H1 (cell line): ENCODE results near the gene TMEM169. TPM values are rescaled to one million over a fixed set of nuclear protein-coding genes. Genes with fewer than 3 reads are reported as not detected.

Experiments used
- CTCF ChIA-PET: fragments of 300-600 bp; sonication (Branson Sonifier 250); formaldehyde crosslinking; loops from one replicate; lab custom pipeline; 2021; ENCODE audit not compliant: partially characterized antibody; lab: Charles Lee
- POLR2A ChIA-PET: fragments of 300-600 bp; sonication (Branson Sonifier 250); formaldehyde crosslinking; loops from one replicate; lab custom pipeline; 2021; ENCODE audit warnings: inconsistent platforms; ENCODE audit not compliant: partially characterized antibody; lab: Charles Lee
- DNase-seq, 2 experiments: peaks; one replicate each; pipeline versions ENCODE4 v3.0.0 to v3.0.0-alpha.2; 2010 to 2022; ENCODE audit warnings: low spot score in 2 of 2, low read depth in 1 of 2, mixed read lengths in 1 of 2
- FAIRE-seq: peaks from 2 replicates; lab custom pipeline; 2011; peaks lifted over from hg19 to GRCh38; lab: Jason Lieb, UNC
- H2AFZ ChIP-seq: 2 replicates; pipeline ENCODE4 v1.8.1; 2012; ENCODE audit warnings: low read length, inconsistent platforms
- H2AK5ac ChIP-seq: 2 replicates; pipeline ENCODE4 v1.6.1; 2013; ENCODE audit warnings: low read depth, low read length
- H2BK120ac ChIP-seq: replicated peaks from 2 replicates; pipeline ENCODE3; 2013; ENCODE audit warnings: low read depth, low read length, inconsistent platforms
- H2BK12ac ChIP-seq: 2 replicates; pipeline ENCODE4 v1.6.1; 2013; ENCODE audit warnings: low read depth, low read length
- H2BK15ac ChIP-seq: 2 replicates; pipeline ENCODE4 v1.6.1; 2013; ENCODE audit warnings: low read length
- H2BK20ac ChIP-seq: 2 replicates; pipeline ENCODE4 v1.6.1; 2013; ENCODE audit warnings: low read length
- H2BK5ac ChIP-seq: 2 replicates; pipeline ENCODE4 v1.6.1; 2013; ENCODE audit warnings: low read depth, low read length
- H3K14ac ChIP-seq: 2 replicates; pipeline ENCODE4 v1.6.1; 2013; ENCODE audit warnings: inconsistent platforms; ENCODE audit not compliant: insufficient read length
- H3K18ac ChIP-seq: 2 replicates; pipeline ENCODE4 v1.6.1; 2013; ENCODE audit warnings: low read length; ENCODE audit errors: extremely low read depth
- H3K23ac ChIP-seq: 2 replicates; pipeline ENCODE4 v1.6.1; 2013; ENCODE audit warnings: inconsistent platforms; ENCODE audit not compliant: insufficient read length
- H3K23me2 ChIP-seq: 2 replicates; pipeline ENCODE4 v1.6.1; 2013; ENCODE audit warnings: low read depth, low read length
- H3K27ac ChIP-seq: 2 replicates; pipeline ENCODE4 v1.6.1; 2011; ENCODE audit warnings: low read depth, low read length, inconsistent platforms
- H3K27me3 ChIP-seq, 4 experiments: replicated peaks in 1 of 4; 1 replicate in 1 of 4; 2 replicates in 3 of 4; pipeline versions ENCODE4 v1.6.1 to v1.8.1; 2011 to 2013; ENCODE audit warnings: low read length in 3 of 4, mild to moderate bottlenecking in 3 of 4, inconsistent platforms in 2 of 4, mixed read lengths in 2 of 4, moderate library complexity in 1 of 4; ENCODE audit not compliant: control insufficient read depth in 3 of 4, insufficient read depth in 3 of 4; ENCODE audit errors: extremely low read depth in 1 of 4
- H3K36me3 ChIP-seq, 4 experiments: 2 replicates each; pipeline versions ENCODE4 v1.6.1 to v1.8.1; 2011 to 2013; ENCODE audit warnings: mild to moderate bottlenecking in 4 of 4, low read length in 3 of 4, moderate library complexity in 2 of 4, control low read depth in 1 of 4, inconsistent platforms in 1 of 4; ENCODE audit not compliant: insufficient read depth in 4 of 4, control insufficient read depth in 2 of 4
- H3K4ac ChIP-seq: replicated peaks from 2 replicates; pipeline ENCODE3; 2013; ENCODE audit warnings: low read length, low read depth, mixed read lengths, inconsistent platforms; ENCODE audit not compliant: insufficient read length
- H3K4me1 ChIP-seq, 4 experiments: replicated peaks in 1 of 4; 1 replicate in 1 of 4; 2 replicates in 3 of 4; pipeline versions ENCODE4 v1.6.1 to v1.8.1; 2011 to 2013; ENCODE audit warnings: low read length in 3 of 4, inconsistent platforms in 2 of 4, mixed read lengths in 1 of 4; ENCODE audit not compliant: insufficient read depth in 4 of 4, control insufficient read depth in 3 of 4
- H3K4me2 ChIP-seq, 2 experiments: 2 replicates each; pipeline versions ENCODE4 v1.6.1 to v1.8.1; 2011 to 2013; ENCODE audit warnings: low read depth in 2 of 2, low read length in 2 of 2, control low read depth in 1 of 2, inconsistent platforms in 1 of 2, mild to moderate bottlenecking in 1 of 2; ENCODE audit not compliant: insufficient read depth in 1 of 2
- H3K4me3 ChIP-seq, 4 experiments: fragments of 200-600, 300-600 bp in 1 of 4; sonication (generic), shearing (Covaris generic), sonication (Bioruptor Twin) in 1 of 4; 2 replicates each; pipeline versions ENCODE4 v1.5.1 to v1.8.1; 2011 to 2016; ENCODE audit warnings: low read length in 4 of 4, low read depth in 3 of 4, control low read depth in 2 of 4, inconsistent platforms in 2 of 4, mild to moderate bottlenecking in 2 of 4, mixed read lengths in 1 of 4, moderate library complexity in 1 of 4; ENCODE audit not compliant: insufficient read depth in 2 of 4; ENCODE audit errors: extremely low read depth in 1 of 4
- H3K56ac ChIP-seq: replicated peaks from 2 replicates; pipeline ENCODE3; 2013; ENCODE audit warnings: low read depth, mild to moderate bottlenecking, mixed read lengths, low read length, inconsistent platforms; ENCODE audit not compliant: insufficient read length
- H3K79me1 ChIP-seq: 2 replicates; pipeline ENCODE4 v1.6.1; 2013; ENCODE audit warnings: low read depth, low read length, control low read depth
- H3K79me2 ChIP-seq, 2 experiments: 2 replicates each; pipeline versions ENCODE4 v1.6.1 to v1.8.1; 2012 to 2013; ENCODE audit warnings: low read length in 2 of 2, mild to moderate bottlenecking in 2 of 2, inconsistent platforms in 1 of 2; ENCODE audit not compliant: insufficient read depth in 2 of 2, control insufficient read depth in 1 of 2
- H3K9ac ChIP-seq, 4 experiments: replicated peaks in 1 of 4; 1 replicate in 1 of 4; 2 replicates in 3 of 4; pipeline versions ENCODE4 v1.6.1 to v1.8.1; 2011 to 2013; ENCODE audit warnings: low read depth in 3 of 4, low read length in 3 of 4, control low read depth in 2 of 4, mild to moderate bottlenecking in 2 of 4, moderate library complexity in 2 of 4, inconsistent platforms in 1 of 4; ENCODE audit errors: extremely low read depth in 1 of 4
- H3K9me3 ChIP-seq, 2 experiments: 2 replicates each; pipeline versions ENCODE4 v1.6.1 to v1.8.1; 2012 to 2013; ENCODE audit warnings: mild to moderate bottlenecking in 2 of 2, moderate library complexity in 2 of 2, control low read depth in 1 of 2, inconsistent platforms in 1 of 2, low read depth in 1 of 2, low read length in 1 of 2, mixed read lengths in 1 of 2; ENCODE audit not compliant: insufficient read depth in 2 of 2
- H4K20me1 ChIP-seq, 2 experiments: replicated peaks in 1 of 2; 2 replicates each; pipeline versions ENCODE3 to v1.8.1; 2011 to 2013; ENCODE audit warnings: inconsistent platforms in 2 of 2, low read length in 2 of 2, mild to moderate bottlenecking in 1 of 2; ENCODE audit not compliant: insufficient read depth in 2 of 2, control insufficient read depth in 1 of 2
- H4K5ac ChIP-seq: 2 replicates; pipeline ENCODE4 v1.6.1; 2013; ENCODE audit warnings: low read length, low read depth, mixed read lengths, inconsistent platforms; ENCODE audit not compliant: insufficient read length
- H4K8ac ChIP-seq: 2 replicates; pipeline ENCODE4 v1.8.0; 2013; ENCODE audit warnings: mild to moderate bottlenecking, moderate library complexity, low read length, inconsistent platforms; ENCODE audit not compliant: insufficient read depth; ENCODE audit errors: extremely low read depth
- H4K91ac ChIP-seq: replicated peaks from 2 replicates; pipeline ENCODE3; 2013; ENCODE audit warnings: low read length, mixed read lengths, inconsistent platforms; ENCODE audit not compliant: insufficient read length
- ATF3 ChIP-seq: IDR thresholded peaks from 2 replicates; pipeline ENCODE4 v1.6.1; 2011; ENCODE audit warnings: low read depth, mild to moderate bottlenecking, low read length; ENCODE audit not compliant: insufficient read depth
- EP300 ChIP-seq, 2 experiments: IDR thresholded peaks; 1 replicate in 1 of 2; 2 replicates in 1 of 2; pipeline ENCODE4 v1.6.1; 2011 to 2012; ENCODE audit warnings: low read depth in 2 of 2, low read length in 2 of 2, mild to moderate bottlenecking in 2 of 2, borderline replicate concordance in 1 of 2, inconsistent platforms in 1 of 2, moderate library complexity in 1 of 2
- HDAC2 ChIP-seq, 2 experiments: fragments of 300-600 bp in 1 of 2; sonication (generic) in 1 of 2; IDR thresholded peaks; 2 replicates each; pipeline ENCODE4 v1.6.1; 2011 to 2012; ENCODE audit warnings: low read depth in 2 of 2, low read length in 2 of 2, mild to moderate bottlenecking in 2 of 2, moderate library complexity in 2 of 2, borderline replicate concordance in 1 of 2, inconsistent platforms in 1 of 2
- POU5F1 ChIP-seq: IDR thresholded peaks from 2 replicates; pipeline ENCODE4 v1.6.1; 2011; ENCODE audit warnings: low read depth, mild to moderate bottlenecking, low read length, moderate library complexity
- RBBP5 ChIP-seq: IDR thresholded peaks from 2 replicates; pipeline ENCODE4 v1.7.1; 2012; ENCODE audit warnings: low read depth, mild to moderate bottlenecking, inconsistent platforms, low read length, moderate library complexity, borderline replicate concordance
- RFX5 ChIP-seq: IDR thresholded peaks from 2 replicates; pipeline ENCODE4 v1.6.1; 2011; ENCODE audit warnings: low read depth, low read length, improper control_type of control experiment, borderline replicate concordance
- SP1 ChIP-seq: IDR thresholded peaks from 2 replicates; pipeline ENCODE4 v1.6.1; 2011; ENCODE audit warnings: low read depth, low read length
- YY1 ChIP-seq: IDR thresholded peaks from 2 replicates; pipeline ENCODE4 v1.6.1; 2011; ENCODE audit warnings: low read depth, mild to moderate bottlenecking, low read length
- WGBS, 2 experiments: shearing (Covaris generic) in 1 of 2; methylation state at CpG; one replicate each; pipeline versions ENCODE4 v1.1.6 to v1.1.7; 2013 to 2015; ENCODE audit warnings: low lambda C conversion rate in 2 of 2, mixed read lengths in 2 of 2, inconsistent platforms in 1 of 2, low coverage in 1 of 2, missing lambda C conversion rate in 1 of 2; ENCODE audit not compliant: insufficient replicate concordance in 2 of 2, insufficient coverage in 1 of 2, insufficient read length in 1 of 2; ENCODE audit errors: extremely low coverage in 1 of 2, missing lambda C conversion rate in 1 of 2; 5-methylcytosine and 5-hydroxymethylcytosine counted together
- polyA plus RNA-seq, 7 experiments: library from polyadenylated mRNA; depleted of rRNA in 3 of 7; stranded (reverse) in 5 of 7; unstranded in 2 of 7; fragments of >200 nt in 5 of 7; fragments of 200-250 nt in 2 of 7; gene quantifications; 1 replicate in 5 of 7; 2 replicates in 1 of 7; 4 replicates in 1 of 7; pipeline versions ENCODE4 v1.2.1 to v1.2.3, GENCODE V29; 2011 to 2013; ENCODE audit warnings: missing spikeins in 2 of 7, mixed read lengths in 2 of 7
- total RNA-seq: library from RNA; stranded (reverse); fragmentation: NEBNext Ultra II Directional; extraction: Animal tissue kit (Norgen Biotek cat#: 25700); gene quantifications from 2 replicates; pipeline ENCODE4 v1.2.1, GENCODE V29; 2021

The TMEM169 gene
- total and polyA plus RNA-seq, 2 of the 8 experiments (the other 6 are each of a cell fraction or from before 2014, with no cell fraction given), result 0.41 to 2.4 TPM

- H4K20me1 ChIP-seq, result no peaks in the 10 kb centered on the region
- H2BK15ac ChIP-seq, result no peak overlapping the region
- no peak overlapping the region for H3K18ac ChIP-seq
- H2BK5ac ChIP-seq, result no peak overlapping the region
- no peak overlapping the region for H3K4ac ChIP-seq
- H3K27ac ChIP-seq, result no peak overlapping the region
- H3K27me3 ChIP-seq, result no peaks in the 10 kb centered on the region
- no peak overlapping the region for H2AFZ ChIP-seq
- H3K79me2 ChIP-seq, result no peaks in the 10 kb centered on the region
- H2BK120ac ChIP-seq, result no peak overlapping the region
- H3K36me3 ChIP-seq, result peaks cover 0 to 16% (median 1%) of the 10 kb centered on the region in 4 experiments; a peak in 3 of 8 replicates
- no peaks in the 10 kb centered on the region for H3K23me2 ChIP-seq
- FAIRE-seq, result no peak
- H3K14ac ChIP-seq, result no peak overlapping the region
- no peak overlapping the region for H2BK12ac ChIP-seq
- no peak overlapping the region for H3K56ac ChIP-seq
- H2BK20ac ChIP-seq, result no peak overlapping the region
- no peak for DNase-seq
- no peak overlapping the region for H4K8ac ChIP-seq
- H3K9me3 ChIP-seq, result no peaks in the 10 kb centered on the region
- ChIA-PET POLR2A (interaction anchor here (0.8 to 2.8 kb wide), 4 partner anchors 11 to 398 kb away, joined by 3 to 9 read pairs (median 4); partner anchors contain the start of genes PECR and TMEM169), CTCF (interaction anchor here (0.9 to 3.0 kb wide), 3 partner anchors 14 to 36 kb away, joined by 3 to 18 read pairs (median 5); no protein-coding TSS in a partner anchor)
- WGBS, 2 experiments, result 91% methylated on average over 6 of the region's 6 CpGs; no CpG with 5 or more reads in 1 of the 2 experiments
- H3K23ac ChIP-seq, result no peak overlapping the region
- no peak overlapping the region for H4K91ac ChIP-seq
- peaks cover 2% of the 10 kb centered on the region; the same call in 1 of the 2 replicates for H3K79me1 ChIP-seq
- no peak overlapping the region for H4K5ac ChIP-seq
- no peak overlapping the region for H2AK5ac ChIP-seq
- peaks cover 0 to 3% (median under 1%) of the 10 kb centered on the region in 4 experiments; a peak in 1 of 7 replicates for H3K4me1 ChIP-seq
- TF ChIP-seq ATF3, result no peak
- no peak for TF ChIP-seq POU5F1
- no peak for TF ChIP-seq YY1
- TF ChIP-seq EP300 (IDR thresholded peaks at IDR 0.05; ENCODE audit: borderline replicate concordance in 1 of 2, low read depth in 2 of 2, low read length in 2 of 2), result no peak
- TF ChIP-seq SP1, result no peak
- TF ChIP-seq RBBP5, result no peak
- no peak for TF ChIP-seq RFX5
- no peak for TF ChIP-seq HDAC2 (IDR thresholded peaks at IDR 0.05; ENCODE audit: borderline replicate concordance in 1 of 2, low read depth in 2 of 2, low read length in 2 of 2)
- H3K4me3 ChIP-seq, result no peak overlapping the region
- no peak overlapping the region for H3K4me2 ChIP-seq
- no peak overlapping the region for H3K9ac ChIP-seq
These were observed 11.5 kb upstream of the TMEM169 start for GRCh38 chr2:216070195-216070594.
